GM23248 (cell line): ENCODE results near the gene RNU4-1.

Source experiments
- EZH2 ChIP-seq: fragments of 200-600 bp; sonication (generic); IDR thresholded peaks from 2 replicates; pipeline ENCODE4 v1.6.1; 2018; ENCODE audit warnings: antibody characterized with exemption, mild to moderate bottlenecking; ENCODE audit not compliant: insufficient read depth, poor library complexity, severe bottlenecking
- EZH2phosphoT487 ChIP-seq: fragments of 200-600 bp; sonication (generic); IDR thresholded peaks from 2 replicates; pipeline ENCODE4 v1.6.1; 2018; ENCODE audit warnings: antibody characterized with exemption, moderate library complexity, mild to moderate bottlenecking, low read depth; ENCODE audit not compliant: insufficient read depth

DNA sequence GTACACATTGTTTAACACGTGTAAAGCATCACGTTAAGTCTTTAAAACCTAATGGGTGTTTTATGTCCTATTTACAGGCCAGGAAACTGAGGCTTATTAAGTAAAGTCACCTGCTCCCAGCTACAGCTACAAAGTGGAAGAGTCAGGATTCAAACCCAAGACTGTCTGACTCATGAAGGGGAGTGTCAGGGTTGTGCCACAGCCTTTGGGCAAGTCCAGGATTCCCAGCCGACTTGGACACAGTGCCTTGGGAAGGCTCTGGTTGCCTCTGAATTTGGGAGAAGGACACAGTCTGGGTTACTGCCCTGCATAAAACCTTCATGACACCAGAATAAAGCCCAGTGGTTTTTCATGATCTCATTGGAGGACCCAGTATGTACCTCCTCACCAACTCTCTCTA is 8.7 kb downstream of the RNU4-1 start:
- TF ChIP-seq EZH2, result no peak
- no peak for TF ChIP-seq EZH2phosphoT487
